HG03378 (cell line): ENCODE results near the gene TP53BP2.
"Not testable (repeated sequence)": the region's sequence is repeated elsewhere in the genome, so short reads cannot be mapped to it uniquely, and the experiment has no call there.

Experiments used
- ATAC-seq: cut with Tn5 transposase; IDR thresholded peaks from one replicate; pipeline ENCODE4 v1.9.1; 2021; ENCODE audit warnings: mild to moderate bottlenecking, moderate library complexity; ENCODE audit not compliant: unreplicated experiment

Gene TP53BP2

DNA sequence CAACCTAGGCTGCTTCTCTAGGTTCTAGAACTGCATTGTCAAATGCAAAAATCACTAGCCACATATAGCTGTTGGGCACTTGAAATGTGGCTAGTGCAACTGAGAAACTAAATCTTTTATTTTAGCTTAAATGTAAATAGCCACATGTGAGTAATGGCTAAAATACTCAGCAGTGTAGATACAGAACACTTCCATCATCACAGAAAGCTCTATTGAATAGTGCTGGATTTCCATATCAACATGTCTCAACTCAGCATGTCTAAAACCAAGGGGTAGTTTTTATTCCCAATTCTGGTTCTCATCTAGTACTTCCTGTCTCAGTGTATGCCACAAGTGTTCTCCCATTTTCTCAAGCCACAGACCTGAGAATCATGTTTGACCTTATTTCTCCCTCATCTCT is 7.5 kb upstream of the TP53BP2 start:
- no peak for ATAC-seq

DNA sequence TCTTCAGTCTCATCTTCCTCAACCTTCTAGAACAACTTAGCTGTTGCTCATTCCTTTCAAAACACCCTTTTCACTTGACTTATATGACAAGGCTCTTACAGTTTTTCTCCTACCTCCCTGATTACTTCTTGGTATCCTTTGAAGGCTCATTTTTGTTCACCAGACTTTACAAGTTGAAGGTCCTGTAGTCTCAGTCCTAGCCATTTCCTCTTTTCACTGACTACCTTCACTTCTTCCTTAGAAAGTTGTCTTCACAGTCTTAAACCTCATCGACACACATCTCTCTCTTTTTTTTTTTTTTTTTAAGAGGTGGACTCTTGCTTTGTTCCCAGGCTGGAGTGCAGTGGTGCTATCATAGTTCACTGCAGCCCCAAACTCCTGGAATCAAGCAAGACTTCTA is 6.6 kb upstream of the TP53BP2 start:
- ATAC-seq = no peak

DNA sequence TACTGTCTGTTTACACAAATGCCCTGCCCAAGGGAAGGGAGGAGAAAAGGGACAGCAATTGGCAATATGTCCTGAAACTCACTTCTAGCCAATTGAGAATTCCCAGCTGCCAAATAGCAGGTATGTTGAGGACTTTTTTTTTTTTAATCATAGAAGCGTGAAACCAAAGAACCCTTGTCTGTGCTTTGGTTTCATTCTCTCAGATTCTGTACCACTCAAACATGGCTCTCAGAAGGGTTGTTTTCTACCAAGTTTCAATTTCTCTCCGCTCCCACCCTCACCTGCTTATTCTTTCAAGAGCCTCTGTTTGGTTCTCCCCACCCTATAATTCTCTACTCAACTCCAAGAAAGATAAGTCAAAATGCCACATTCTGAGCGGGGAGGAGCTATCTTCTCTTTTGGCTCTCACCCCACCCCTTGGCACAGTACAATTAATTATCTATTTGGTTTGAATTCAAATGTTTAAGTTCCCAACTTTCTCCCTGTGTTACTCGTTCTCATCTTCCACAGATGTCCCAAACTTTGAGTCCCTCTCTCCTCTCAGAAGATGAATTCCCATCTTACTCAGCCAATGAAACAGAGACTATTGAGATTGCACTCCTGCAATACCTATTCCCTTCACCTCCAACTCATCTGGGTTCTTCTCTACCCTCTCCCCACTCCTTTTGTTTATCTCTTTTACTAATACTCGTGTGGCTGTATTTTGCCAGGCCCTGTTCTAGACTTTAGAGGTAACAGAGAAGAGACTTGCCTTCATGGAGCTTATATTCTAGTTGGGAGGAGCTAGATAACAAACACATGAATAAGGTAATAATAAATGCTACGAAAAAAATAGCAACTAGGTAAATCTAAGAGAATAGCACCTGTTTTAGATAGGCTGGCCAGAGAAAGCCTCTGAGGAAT is 3.9 kb upstream of the TP53BP2 start:
- ATAC-seq = no peak

DNA sequence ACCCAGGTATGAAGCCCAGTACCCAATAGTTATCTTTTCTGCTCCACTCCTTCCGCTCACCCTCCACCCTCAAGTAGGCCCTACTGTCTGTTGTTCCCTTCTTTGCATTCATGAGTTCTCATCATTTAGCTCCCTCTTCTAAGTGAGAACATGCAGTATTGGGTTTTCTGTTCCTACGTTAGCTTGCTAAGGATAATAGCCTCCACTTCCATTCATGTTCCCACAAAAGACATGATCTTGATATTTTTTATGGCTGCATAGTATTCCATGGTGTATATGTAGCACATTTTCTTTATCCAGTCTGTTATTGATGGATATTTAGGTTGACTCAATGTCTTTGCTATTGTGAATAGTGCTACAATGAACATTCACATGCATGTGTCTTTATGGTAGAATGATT is 2.8 kb upstream of the TP53BP2 start:
- no peak for ATAC-seq

DNA sequence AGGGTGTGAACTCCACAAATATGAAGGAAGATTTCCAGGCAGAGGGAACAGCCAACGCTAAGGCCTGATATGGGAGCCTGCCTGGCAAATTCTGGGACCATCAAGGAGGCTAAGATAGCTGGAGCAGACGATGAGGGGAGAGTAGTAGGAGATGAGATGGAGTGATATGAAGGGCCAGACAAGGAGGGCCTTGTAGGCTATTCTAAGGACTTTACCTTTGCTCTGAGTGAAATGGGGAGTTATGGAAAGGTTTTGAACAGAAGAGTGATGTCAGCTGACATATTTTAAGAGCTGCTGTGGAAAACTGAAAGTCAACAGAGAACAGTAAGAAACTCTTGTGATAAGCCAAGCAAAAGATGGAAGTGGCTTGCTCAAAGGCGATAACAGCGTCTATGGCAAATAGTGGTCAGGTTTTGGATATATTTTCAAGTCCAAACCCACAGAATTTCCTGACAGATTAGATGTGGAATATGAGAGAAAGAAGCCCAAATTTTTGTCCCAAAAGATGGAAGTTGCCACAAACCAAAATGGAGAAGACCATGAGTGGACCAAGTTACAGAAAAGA is 2.1 kb upstream of the TP53BP2 start:
- ATAC-seq = no peak

DNA sequence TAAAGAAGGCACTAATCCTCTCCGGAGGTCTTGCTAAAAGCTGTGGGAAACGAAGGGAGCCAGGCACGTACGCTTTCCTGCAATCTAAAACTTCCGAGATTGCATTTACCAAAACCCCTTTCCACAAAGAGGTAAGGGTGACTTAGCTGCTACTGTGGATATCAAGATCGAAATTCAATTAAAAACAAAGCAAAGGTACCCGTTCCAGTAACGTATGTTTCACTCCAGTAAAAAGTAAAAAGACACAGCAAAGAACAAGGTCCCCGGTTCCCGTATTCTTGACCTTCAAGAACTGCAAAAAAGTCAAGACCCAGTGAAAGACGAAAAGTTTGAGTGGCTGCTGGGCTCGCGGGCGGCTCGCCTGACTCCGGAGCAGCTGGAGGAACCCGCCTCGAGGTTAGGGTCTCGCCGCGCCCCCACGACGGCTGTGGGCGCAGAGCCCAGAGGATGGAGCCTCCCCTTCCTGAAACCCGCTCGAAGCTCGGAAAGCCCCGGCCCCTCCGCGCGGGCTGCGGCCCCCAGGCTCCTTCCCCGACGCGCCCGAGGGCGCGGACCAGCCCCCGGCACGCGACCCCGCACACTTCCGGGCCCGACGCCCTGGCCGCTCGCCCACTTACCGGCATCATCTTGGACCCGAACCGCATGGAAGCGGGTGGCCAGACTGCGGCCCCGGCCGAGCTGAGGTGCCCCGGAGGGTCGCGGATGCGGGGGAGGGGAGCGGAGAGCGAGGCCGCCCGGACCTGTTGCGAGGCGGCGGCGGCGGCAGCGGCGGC is 524 bp downstream of the TP53BP2 start:
- ATAC-seq = peak; percentile 8

DNA sequence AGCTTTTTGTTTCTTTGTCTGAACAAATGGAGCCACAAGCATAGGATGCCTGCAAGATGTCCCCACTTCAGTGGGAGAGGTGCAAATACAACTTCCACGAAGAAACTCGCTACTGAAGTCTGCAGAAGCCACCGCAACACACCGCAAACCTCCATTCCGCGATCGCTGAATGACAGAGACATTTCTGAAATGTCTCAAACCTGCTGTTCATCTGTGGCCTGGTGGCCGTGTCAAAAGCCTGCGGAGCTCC is 1.0 kb downstream of the TP53BP2 start:
- no peak for ATAC-seq

DNA sequence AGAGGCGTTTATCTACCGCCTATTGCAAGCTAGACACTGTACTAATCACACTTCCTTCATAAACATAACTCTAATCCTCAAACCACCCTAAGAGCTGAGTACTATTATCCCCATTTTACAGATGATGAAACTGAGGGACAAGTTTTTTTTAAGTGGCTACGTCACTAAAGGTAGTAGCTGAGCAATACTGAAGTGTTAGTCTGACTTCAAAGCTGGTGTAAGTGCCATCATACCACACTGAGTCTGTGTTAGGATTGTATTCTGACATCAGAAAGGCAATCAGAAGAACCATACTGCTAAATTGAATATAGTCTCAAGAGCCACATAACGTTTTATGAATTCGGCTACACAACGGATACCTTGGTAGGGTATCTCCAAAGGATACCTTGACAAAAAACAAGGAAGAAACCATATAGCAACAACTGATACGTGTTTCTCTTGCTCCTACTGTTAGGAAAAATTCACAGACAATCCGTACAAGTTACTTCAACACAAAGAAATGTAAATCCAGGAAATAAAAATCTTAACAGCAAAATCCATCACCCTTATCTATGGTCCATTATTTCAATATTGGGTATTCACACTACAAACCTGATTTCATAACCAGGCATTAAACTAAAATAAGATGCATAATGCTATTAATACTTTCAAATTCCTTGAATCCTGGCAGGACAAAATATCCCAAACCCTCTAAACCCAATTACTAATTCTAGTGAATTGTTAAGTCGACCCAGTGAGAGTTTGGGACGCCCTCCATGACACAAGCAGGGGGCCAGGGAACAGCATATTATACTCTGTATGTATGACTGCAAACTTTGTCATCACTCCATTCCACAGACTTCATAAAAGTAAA is 1.6 kb downstream of the TP53BP2 start:
- ATAC-seq = no peak

DNA sequence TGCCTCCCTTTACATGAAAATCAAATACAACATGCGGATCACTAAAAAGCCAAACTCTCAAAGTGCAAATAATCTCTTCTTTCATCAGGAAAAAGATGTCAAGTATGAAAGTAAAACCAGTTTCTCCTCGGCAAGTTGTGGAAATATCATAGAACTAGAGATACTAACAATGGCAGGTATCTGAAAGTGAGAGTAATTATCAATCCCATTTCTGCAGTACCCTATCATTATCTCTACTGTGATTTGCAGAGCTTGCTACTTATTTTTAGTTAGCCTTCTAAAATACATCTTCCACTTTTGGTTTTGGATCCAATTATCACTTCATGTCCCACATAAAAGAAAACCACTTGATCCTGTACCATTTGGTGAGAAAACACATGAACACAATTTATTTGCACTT is 3.0 kb downstream of the TP53BP2 start:
- ATAC-seq = no peak

DNA sequence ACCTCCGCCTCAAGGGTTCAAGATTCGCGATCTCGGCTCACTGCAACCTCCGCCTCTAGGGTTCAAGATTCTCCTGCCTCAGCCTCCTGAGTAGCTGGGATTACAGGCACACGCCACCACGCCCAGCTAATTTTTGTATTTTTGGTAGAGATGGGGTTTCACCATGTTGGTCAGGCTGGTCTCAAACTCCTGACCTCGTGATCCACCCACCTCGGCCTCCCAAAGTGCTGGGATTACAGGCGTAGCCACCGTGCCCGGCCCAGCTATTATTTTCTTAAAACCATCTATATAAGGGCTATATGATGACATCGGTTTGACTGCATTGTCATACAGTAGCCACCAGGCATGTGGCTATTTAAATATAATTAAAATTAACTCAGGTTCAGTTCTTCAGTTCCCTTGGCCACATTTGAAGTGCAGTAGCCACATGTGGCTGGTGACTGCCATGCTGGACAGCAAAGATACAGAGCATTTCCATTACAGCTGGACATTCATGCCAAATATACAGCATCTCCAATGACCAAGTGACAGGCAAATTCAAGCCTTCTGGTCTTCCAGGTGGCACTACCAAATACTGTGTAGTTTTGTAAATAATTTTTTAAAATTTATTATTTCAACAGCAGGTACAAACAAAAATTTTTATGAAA is 3.6 kb downstream of the TP53BP2 start:
- ATAC-seq = not testable (repeated sequence)

DNA sequence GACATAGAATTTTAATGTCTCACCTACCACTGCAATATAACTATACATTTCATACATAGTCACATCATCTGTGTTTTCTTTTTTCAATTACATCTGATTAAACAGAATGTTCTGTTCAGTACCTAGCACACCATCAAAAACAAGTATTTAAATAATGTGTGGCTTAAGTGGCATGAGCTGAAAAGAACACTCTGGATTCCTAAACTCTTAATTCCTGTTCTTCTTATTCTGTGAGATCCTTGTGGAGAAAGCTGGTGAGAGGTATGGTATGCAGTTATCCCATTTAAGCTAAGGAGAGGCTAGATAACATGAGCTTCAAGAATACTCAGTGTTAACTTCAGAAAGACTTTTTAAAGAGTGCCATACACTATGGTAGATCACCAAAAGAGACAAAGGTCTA is 5.5 kb downstream of the TP53BP2 start:
- no peak for ATAC-seq

DNA sequence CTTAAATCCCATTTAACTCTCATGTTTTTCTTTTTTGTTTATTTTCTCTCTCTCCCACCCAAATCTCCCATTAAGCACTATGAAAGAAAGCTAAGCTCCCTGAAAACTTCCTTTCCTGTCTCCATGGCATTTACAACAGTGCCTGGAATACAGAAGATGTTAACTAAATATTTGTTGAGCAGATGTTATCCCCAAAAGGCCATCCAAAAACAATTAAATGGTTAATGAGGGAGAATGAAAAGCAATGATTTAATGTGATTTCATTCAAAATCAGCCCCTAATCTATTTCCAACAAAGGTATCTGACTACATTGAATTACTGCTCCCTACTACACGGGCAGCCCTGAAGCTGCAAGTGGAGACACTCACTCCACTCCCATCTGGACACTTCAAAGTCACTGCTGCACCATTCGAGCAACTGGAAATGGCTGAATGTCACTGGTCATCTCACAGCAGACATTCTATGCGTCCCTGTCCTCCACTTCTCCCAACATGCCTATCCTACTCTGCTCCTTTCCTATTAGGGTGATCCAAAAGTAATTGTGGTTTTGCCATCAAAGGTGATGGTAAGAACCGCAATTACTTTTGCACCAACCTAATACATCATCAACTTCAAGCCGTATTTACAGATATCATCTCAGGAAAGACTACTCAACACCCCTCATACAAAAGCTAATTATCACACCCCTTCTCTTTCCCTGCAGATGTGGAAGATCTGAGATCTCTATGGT is 7.5 kb downstream of the TP53BP2 start:
- no peak for ATAC-seq

DNA sequence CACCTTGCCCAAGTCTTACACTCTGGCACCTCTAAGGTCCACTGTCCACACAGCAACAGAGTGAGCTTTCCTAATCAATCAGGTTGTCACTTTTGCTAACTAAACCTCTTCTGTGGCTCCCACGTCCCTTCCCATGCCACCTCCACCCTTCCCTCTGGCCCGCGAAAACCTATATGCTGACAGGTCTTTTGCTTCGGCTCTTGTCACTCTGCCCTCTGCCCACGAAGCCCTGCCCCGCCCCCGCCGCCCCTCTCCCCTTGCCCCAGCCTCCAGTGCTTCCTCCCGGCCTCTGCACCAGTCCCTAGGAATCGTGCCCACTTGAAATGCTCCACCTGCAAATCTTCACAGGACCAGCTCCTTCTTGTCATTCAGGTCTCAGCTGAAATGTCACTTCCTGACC is 8.1 kb downstream of the TP53BP2 start:
- no peak for ATAC-seq

DNA sequence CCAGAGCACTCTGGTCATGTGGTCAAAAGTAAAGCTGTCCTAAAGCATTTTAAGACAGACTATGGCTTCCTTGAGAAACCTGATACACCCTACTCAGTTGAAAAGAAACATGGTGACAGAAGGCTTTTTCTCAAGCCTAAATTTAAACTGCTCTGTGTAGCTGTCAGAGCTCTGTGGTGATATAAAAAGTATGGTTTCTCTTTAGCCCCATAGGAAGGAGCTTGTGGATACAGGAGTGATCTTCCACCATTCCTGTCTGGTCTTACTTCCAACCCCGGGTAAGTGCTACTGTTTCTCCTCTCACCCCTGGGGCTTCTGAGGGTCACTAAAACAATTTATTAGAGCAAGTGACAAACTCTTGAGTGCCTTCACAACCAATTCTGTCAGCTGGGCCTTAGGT is 8.5 kb downstream of the TP53BP2 start:
- no peak for ATAC-seq

DNA sequence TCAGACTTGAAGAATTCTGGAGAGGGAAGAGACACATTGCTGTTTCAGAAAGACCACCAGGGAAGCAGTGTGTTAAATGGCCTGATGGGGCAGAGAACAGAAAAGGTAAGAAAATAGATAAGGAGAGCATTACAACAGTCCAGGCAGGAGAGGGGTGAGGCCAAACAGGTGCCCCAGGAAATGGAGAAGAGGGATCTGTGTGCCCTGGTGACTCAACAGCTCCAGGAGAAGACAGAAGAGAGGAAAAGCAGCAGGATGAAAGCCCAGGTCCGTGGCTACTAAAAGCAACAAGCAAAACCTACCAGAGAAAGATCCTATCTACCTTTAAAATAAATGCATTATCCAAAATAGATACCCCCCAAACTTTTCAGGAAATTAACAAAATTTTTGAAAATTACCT is 9.2 kb downstream of the TP53BP2 start:
- no peak for ATAC-seq

DNA sequence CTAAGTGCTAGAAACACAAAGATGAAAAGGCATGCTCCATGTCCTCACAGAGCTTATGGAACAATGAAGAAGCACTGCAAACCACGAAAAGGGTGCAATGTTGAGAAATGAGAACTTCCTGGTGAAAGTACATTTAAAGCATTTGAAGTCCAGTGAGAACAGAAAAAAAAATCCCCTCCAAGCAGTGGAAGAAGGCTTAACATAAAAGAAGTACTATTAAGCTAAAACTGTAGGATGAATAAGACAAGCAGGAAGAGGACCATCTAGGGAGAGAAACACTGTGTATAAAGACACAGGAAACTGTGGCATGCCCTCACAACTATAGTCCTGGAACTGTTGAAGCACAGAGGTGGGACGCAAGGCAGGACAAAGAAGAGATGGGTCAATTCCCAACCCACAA is 10.0 kb downstream of the TP53BP2 start:
- ATAC-seq = no peak

DNA sequence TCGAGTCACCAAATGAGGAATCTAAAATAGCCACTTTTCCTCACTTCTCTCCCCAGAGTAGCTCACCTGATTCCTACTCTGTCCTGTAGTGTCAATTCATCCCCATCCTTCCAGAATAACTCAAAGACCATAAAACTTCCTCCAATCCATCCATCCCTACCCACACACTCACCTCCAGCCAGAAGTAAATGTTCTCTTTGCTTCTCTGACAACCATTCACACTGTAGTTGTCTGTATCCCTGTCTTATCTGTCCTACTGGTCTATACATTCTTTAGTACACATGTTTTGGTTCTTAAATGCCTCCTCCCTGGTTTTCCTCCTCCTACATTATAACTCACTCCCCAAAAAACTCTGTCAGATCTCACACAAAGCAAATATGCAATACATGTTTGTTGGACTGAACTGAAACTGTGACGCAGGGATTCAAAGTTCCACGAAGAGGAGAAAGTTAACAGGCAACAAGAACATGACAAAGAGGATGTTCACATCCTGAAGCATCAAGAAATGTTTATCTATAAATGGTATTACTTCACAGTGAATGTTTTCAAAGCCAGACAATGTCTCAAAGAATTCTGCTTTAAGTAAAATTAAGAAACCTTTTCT is 11.0 kb downstream of the TP53BP2 start:
- ATAC-seq = no peak

DNA sequence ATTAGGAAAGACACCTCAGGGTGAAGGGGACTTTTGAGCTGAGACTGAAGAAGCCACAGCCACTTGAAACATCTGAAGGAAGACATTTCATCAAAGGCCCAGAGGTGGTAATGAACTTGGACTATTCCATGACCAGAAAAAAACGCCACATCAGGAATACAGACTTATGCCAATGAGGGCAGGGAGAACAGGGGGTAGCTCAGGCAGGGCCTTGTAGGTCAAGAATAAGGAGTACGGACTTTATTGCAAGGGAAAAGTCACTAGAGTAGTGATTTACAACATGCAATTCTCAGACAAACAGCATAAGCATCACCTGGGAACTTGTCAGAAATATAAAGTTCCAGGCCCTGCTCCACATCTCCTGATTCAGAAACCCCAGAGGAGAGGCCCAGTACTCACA is 11.8 kb downstream of the TP53BP2 start:
- no peak for ATAC-seq

DNA sequence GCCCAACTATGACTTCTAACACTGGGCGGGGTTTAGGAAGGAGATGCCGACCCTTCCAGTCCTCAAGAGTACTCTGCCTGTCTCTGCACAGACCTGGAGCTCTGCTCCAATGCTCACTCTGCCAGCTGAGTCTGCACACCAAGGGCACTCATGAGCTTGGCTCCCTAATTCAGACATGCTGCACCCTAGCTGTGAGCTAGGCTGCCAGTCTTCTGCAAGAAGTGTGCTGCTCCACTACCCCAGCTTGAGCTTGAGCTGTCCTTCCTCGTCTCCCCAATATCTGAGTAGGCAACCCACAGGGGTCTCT is 13.2 kb downstream of the TP53BP2 start:
- ATAC-seq = no peak
